CD8-positive, alpha-beta memory T cell (primary cell): Measurements from ENCODE around the gene PTEN. TPM values are rescaled to one million over a fixed set of nuclear protein-coding genes. Genes with fewer than 3 reads are reported as not detected.
"Not testable (repeated sequence)": the region's sequence is repeated elsewhere in the genome, so short reads cannot be mapped to it uniquely, and the experiment has no call there.

ENCODE experiments used
- CTCF ChIA-PET: fragments of 350-600 bp; sonication (Branson Sonifier 250); formaldehyde crosslinking; loops from one replicate; lab custom pipeline; 2021; ENCODE audit warnings: antibody characterized with exemption; lab: Charles Lee
- POLR2A ChIA-PET: fragments of 350-600 bp; sonication (Branson Sonifier 250); formaldehyde crosslinking; loops from one replicate; lab custom pipeline; 2021; ENCODE audit warnings: antibody characterized with exemption; lab: Charles Lee
- DNase-seq, 5 donors: peaks; one replicate each; pipeline versions ENCODE4 v3.0.0 to v3.0.0-alpha.2; 2020 to 2022; ENCODE audit warnings: mixed read lengths in 1 of 5
- H3K27ac ChIP-seq: one replicate; pipeline ENCODE4 v1.7.0; 2013; ENCODE audit warnings: low read depth, mild to moderate bottlenecking, low read length, moderate library complexity
- H3K27me3 ChIP-seq: 2 replicates; pipeline ENCODE4 v1.7.0; 2013; ENCODE audit warnings: low read length, mild to moderate bottlenecking; ENCODE audit not compliant: insufficient read depth, poor library complexity, severe bottlenecking
- H3K36me3 ChIP-seq: 2 replicates; pipeline ENCODE4 v1.7.0; 2013; ENCODE audit warnings: mild to moderate bottlenecking, low read length, moderate library complexity; ENCODE audit not compliant: insufficient read depth
- H3K4me1 ChIP-seq: 2 replicates; pipeline ENCODE4 v1.7.0; 2013; ENCODE audit warnings: mild to moderate bottlenecking, low read length, moderate library complexity; ENCODE audit not compliant: insufficient read depth
- H3K4me3 ChIP-seq: 2 replicates; pipeline ENCODE4 v1.7.0; 2013; ENCODE audit warnings: mild to moderate bottlenecking, low read length
- H3K9me3 ChIP-seq: 2 replicates; pipeline ENCODE4 v1.7.0; 2013; ENCODE audit warnings: mild to moderate bottlenecking, low read length
- H3K27ac Mint-ChIP-seq, 8 donors: one replicate each; pipeline ENCODE4 v1.8.0; 2020 to 2021; ENCODE audit warnings: mixed read lengths in 8 of 8, mild to moderate bottlenecking in 6 of 8, inconsistent platforms in 3 of 8, moderate library complexity in 3 of 8
- H3K27me3 Mint-ChIP-seq, 2 donors: one replicate each; pipeline ENCODE4 v1.8.0; 2020 to 2021; ENCODE audit warnings: mixed read lengths in 2 of 2, mild to moderate bottlenecking in 1 of 2, moderate library complexity in 1 of 2
- H3K36me3 Mint-ChIP-seq, 3 donors: one replicate each; pipeline ENCODE4 v1.8.0; 2020 to 2021; ENCODE audit warnings: mixed read lengths in 3 of 3, inconsistent platforms in 1 of 3, mild to moderate bottlenecking in 1 of 3
- H3K4me1 Mint-ChIP-seq, 3 donors: one replicate each; pipeline ENCODE4 v1.8.0; 2020 to 2021; ENCODE audit warnings: mixed read lengths in 3 of 3, inconsistent platforms in 1 of 3, mild to moderate bottlenecking in 1 of 3
- H3K4me3 Mint-ChIP-seq, 7 donors: one replicate each; pipeline ENCODE4 v1.8.0; 2020 to 2021; ENCODE audit warnings: mixed read lengths in 7 of 7, mild to moderate bottlenecking in 6 of 7, moderate library complexity in 4 of 7, inconsistent platforms in 2 of 7
- H3K9me3 Mint-ChIP-seq, 5 donors: one replicate each; pipeline ENCODE4 v1.8.0; 2020 to 2022; ENCODE audit warnings: mixed read lengths in 5 of 5, mild to moderate bottlenecking in 3 of 5, moderate library complexity in 2 of 5, inconsistent platforms in 1 of 5
- polyA plus RNA-seq: library from polyadenylated mRNA; unstranded; fragments of 300-500 nt; fragmentation: Illumina TruSeq; gene quantifications from one replicate; pipeline ENCODE4 v1.2.3, GENCODE V29; 2021
- total RNA-seq, 2 experiments: library from RNA; stranded (reverse); gene quantifications; one replicate each; pipeline ENCODE4 v1.2.3, GENCODE V29; 2021

Gene PTEN
- total and polyA plus RNA-seq, 3 experiments from 2014 or later: 29.1 to 50.6 (median 49.5) TPM

GRCh38 chr10:87819289-87819585, 44.2 kb upstream of the PTEN start:
- POLR2A ChIA-PET: interaction anchor here (0.6 to 2.5 kb wide), 4 partner anchors 8 to 147 kb away, joined by 3 to 35 read pairs (median 3); partner anchors contain the start of genes KLLN and PTEN
- CTCF ChIA-PET: interaction anchor here (0.6 to 3.3 kb wide), 5 partner anchors 10 to 741 kb away, joined by 3 to 24 read pairs (median 3); partner anchors contain the start of genes KLLN and PTEN
- Histone ChIP-seq H3K4me3 (no peak overlapping the region), H3K36me3 (no peaks in the 10 kb centered on the region), H3K27me3 (no peaks in the 10 kb centered on the region), H3K4me1 (peaks cover 38% of the 10 kb centered on the region), H3K27ac (no peak overlapping the region), H3K9me3 (no peaks in the 10 kb centered on the region)
- Mint-ChIP-seq H3K27ac (peak overlapping the region in 7 of 8 donors; percentile 36 to 100 (median 96)), H3K4me1 (peaks cover 39 to 46% (median 46%) of the 10 kb centered on the region in 3 donors), H3K4me3 (peak overlapping the region in 6 of 7 donors; percentile 52 to 94 (median 66)), H3K36me3 (peaks cover 0 to 19% (median 2%) of the 10 kb centered on the region in 3 donors), H3K27me3 (peaks cover 2 to 3% of the 10 kb centered on the region in 2 donors), H3K9me3 (no peaks in the 10 kb centered on the region)
- no peak for DNase-seq

GRCh38 chr10:87826653-87827052, 36.8 kb upstream of the PTEN start:
- no peaks in the 10 kb centered on the region for H3K27me3 ChIP-seq
- no peaks in the 10 kb centered on the region for H3K36me3 Mint-ChIP-seq
- peak overlapping the region in 3 of 7 donors; percentile 9 to 37 (median 10) for H3K4me3 Mint-ChIP-seq
- H3K4me1 Mint-ChIP-seq: peaks cover 36 to 52% (median 49%) of the 10 kb centered on the region in 3 donors
- ChIA-PET CTCF (no interaction called here), POLR2A (interaction anchor here (0.7 kb wide), 1 partner anchor 8 kb away, joined by 3 read pairs; no protein-coding TSS in a partner anchor)
- no peak overlapping the region for H3K27ac ChIP-seq
- H3K36me3 ChIP-seq: no peaks in the 10 kb centered on the region
- no peak overlapping the region for H3K4me3 ChIP-seq
- H3K27ac Mint-ChIP-seq: peak overlapping the region in 7 of 8 donors; percentile 43 to 77 (median 65)
- no peaks in the 10 kb centered on the region for H3K9me3 Mint-ChIP-seq
- H3K27me3 Mint-ChIP-seq: peaks cover 0 to under 1% of the 10 kb centered on the region in 2 donors
- no peaks in the 10 kb centered on the region for H3K9me3 ChIP-seq
- no peak for DNase-seq
- H3K4me1 ChIP-seq: peaks cover 10% of the 10 kb centered on the region

- no peaks in the 10 kb centered on the region for H3K36me3 Mint-ChIP-seq
- H3K4me3 Mint-ChIP-seq: no peak overlapping the region
- no peaks in the 10 kb centered on the region for H3K9me3 Mint-ChIP-seq
- Histone ChIP-seq H3K27me3 (no peaks in the 10 kb centered on the region), H3K4me1 (peaks cover 10% of the 10 kb centered on the region), H3K27ac (no peak overlapping the region), H3K9me3 (no peaks in the 10 kb centered on the region), H3K36me3 (no peaks in the 10 kb centered on the region), H3K4me3 (no peak overlapping the region)
- ChIA-PET POLR2A (interaction anchor here (0.7 kb wide), 1 partner anchor 9 kb away, joined by 3 read pairs; no protein-coding TSS in a partner anchor), CTCF (interaction anchor here (1.8 kb wide), 1 partner anchor 23 kb away, joined by 5 read pairs; no protein-coding TSS in a partner anchor)
- H3K4me1 Mint-ChIP-seq: peaks cover 36 to 52% (median 49%) of the 10 kb centered on the region in 3 donors
- no peak for DNase-seq
- H3K27me3 Mint-ChIP-seq: no peaks in the 10 kb centered on the region
- peak overlapping the region in 6 of 8 donors; percentile 33 to 71 (median 50) for H3K27ac Mint-ChIP-seq
Measured at GRCh38 chr10:87827681-87828080, 35.7 kb upstream of the PTEN start.

GRCh38 chr10:87829051-87829450, 34.4 kb upstream of the PTEN start:
- not testable (repeated sequence) for H3K27me3 ChIP-seq, H3K9me3 ChIP-seq, H3K36me3 Mint-ChIP-seq, H3K27me3 Mint-ChIP-seq, H3K9me3 Mint-ChIP-seq, H3K36me3 ChIP-seq, H3K27ac ChIP-seq, H3K4me3 ChIP-seq, DNase-seq, H3K4me3 Mint-ChIP-seq
- H3K4me1 ChIP-seq: peaks cover 10% of the 10 kb centered on the region
- POLR2A ChIA-PET: interaction anchor here (1.2 to 1.4 kb wide), 2 partner anchors 9 to 11 kb away, joined by 3 to 5 read pairs; partner anchors contain the start of gene ATAD1
- Mint-ChIP-seq H3K4me1 (peaks cover 36 to 52% (median 49%) of the 10 kb centered on the region in 3 donors), H3K27ac (peak overlapping the region in 1 of 8 donors; percentile 45)
- CTCF ChIA-PET: interaction anchor here (0.7 kb wide), 1 partner anchor 10 kb away, joined by 3 read pairs; no protein-coding TSS in a partner anchor

GRCh38 chr10:87829986-87830729, 33.3 kb upstream of the PTEN start:
- Histone ChIP-seq H3K27ac (no peak overlapping the region), H3K36me3 (no peaks in the 10 kb centered on the region), H3K4me1 (peaks cover 10% of the 10 kb centered on the region), H3K27me3 (no peaks in the 10 kb centered on the region), H3K9me3 (no peaks in the 10 kb centered on the region), H3K4me3 (no peak overlapping the region)
- peaks cover 36 to 52% (median 49%) of the 10 kb centered on the region in 3 donors for H3K4me1 Mint-ChIP-seq
- CTCF ChIA-PET: interaction anchor here (1.0 kb wide), 1 partner anchor 12 kb away, joined by 5 read pairs; the partner anchor contains the start of gene ATAD1
- no peaks in the 10 kb centered on the region for H3K27me3 Mint-ChIP-seq
- H3K9me3 Mint-ChIP-seq: no peaks in the 10 kb centered on the region
- H3K36me3 Mint-ChIP-seq: no peaks in the 10 kb centered on the region
- POLR2A ChIA-PET: interaction anchor here (1.2 to 1.4 kb wide), 2 partner anchors 11 to 12 kb away, joined by 3 to 5 read pairs; partner anchors contain the start of gene ATAD1
- no peak for DNase-seq
- H3K27ac Mint-ChIP-seq: peak overlapping the region in 2 of 8 donors; percentile 0 to 10
- H3K4me3 Mint-ChIP-seq: peak overlapping the region in 1 of 7 donors; percentile 18

GRCh38 chr10:87836098-87836497, 27.3 kb upstream of the PTEN start:
- H3K4me1 ChIP-seq: no peaks in the 10 kb centered on the region
- no peaks in the 10 kb centered on the region for H3K36me3 ChIP-seq
- CTCF ChIA-PET: no interaction called here
- Mint-ChIP-seq H3K27ac (no peak overlapping the region), H3K27me3 (no peaks in the 10 kb centered on the region), H3K4me3 (no peak overlapping the region), H3K4me1 (peaks cover 0 to 3% (median 3%) of the 10 kb centered on the region in 3 donors), H3K9me3 (no peaks in the 10 kb centered on the region), H3K36me3 (peaks cover 0 to 12% (median 1%) of the 10 kb centered on the region in 3 donors)
- no peaks in the 10 kb centered on the region for H3K9me3 ChIP-seq
- no peak overlapping the region for H3K4me3 ChIP-seq
- no peaks in the 10 kb centered on the region for H3K27me3 ChIP-seq
- DNase-seq: no peak
- POLR2A ChIA-PET: no interaction called here
- H3K27ac ChIP-seq: no peak overlapping the region

GRCh38 chr10:87837445-87837844, 26.0 kb upstream of the PTEN start:
- ChIA-PET POLR2A (no interaction called here), CTCF (no interaction called here)
- no peaks in the 10 kb centered on the region for H3K9me3 Mint-ChIP-seq
- H3K9me3 ChIP-seq: no peaks in the 10 kb centered on the region
- no peak overlapping the region for H3K27ac Mint-ChIP-seq
- H3K27me3 ChIP-seq: no peaks in the 10 kb centered on the region
- H3K27ac ChIP-seq: no peak overlapping the region
- H3K4me1 ChIP-seq: no peaks in the 10 kb centered on the region
- no peak overlapping the region for H3K4me3 ChIP-seq
- no peaks in the 10 kb centered on the region for H3K27me3 Mint-ChIP-seq
- no peaks in the 10 kb centered on the region for H3K4me1 Mint-ChIP-seq
- H3K36me3 ChIP-seq: no peaks in the 10 kb centered on the region
- H3K4me3 Mint-ChIP-seq: no peak overlapping the region
- peaks cover 0 to 12% (median 1%) of the 10 kb centered on the region in 3 donors for H3K36me3 Mint-ChIP-seq
- DNase-seq: no peak

GRCh38 chr10:87838650-87839049, 24.8 kb upstream of the PTEN start:
- ChIA-PET POLR2A (interaction anchor here (0.6 kb wide), 1 partner anchor 33 kb away, joined by 4 read pairs; no protein-coding TSS in a partner anchor), CTCF (no interaction called here)
- Histone ChIP-seq H3K9me3 (no peaks in the 10 kb centered on the region), H3K27ac (no peak overlapping the region), H3K4me3 (no peak overlapping the region), H3K27me3 (no peaks in the 10 kb centered on the region), H3K4me1 (no peaks in the 10 kb centered on the region), H3K36me3 (no peaks in the 10 kb centered on the region)
- Mint-ChIP-seq H3K27me3 (no peaks in the 10 kb centered on the region), H3K27ac (no peak overlapping the region), H3K4me1 (no peaks in the 10 kb centered on the region), H3K36me3 (peaks cover 0 to 12% (median 1%) of the 10 kb centered on the region in 3 donors), H3K4me3 (no peak overlapping the region), H3K9me3 (no peaks in the 10 kb centered on the region)
- DNase-seq: no peak
